K562 (cell line): ENCODE data around the gene ROR2.

ENCODE experiments used
- GABPA ChIP-seq: fragments of 200-800 bp; sonication (Bioruptor generic); conservative IDR thresholded peaks from 2 replicates; pipeline ENCODE4 v1.6.1; 2016; ENCODE audit warnings: low read depth, missing genetic modification characterization, missing compliant biosample characterization
- SMC3 ChIP-seq: conservative IDR thresholded peaks from 2 replicates; pipeline ENCODE4 v1.6.1; 2011; ENCODE audit warnings: low read depth, low read length, improper control_type of control experiment; ENCODE audit not compliant: insufficient read depth
- ZNF253 ChIP-seq: fragments of 250-450 bp; sonication (Bioruptor Pico); conservative IDR thresholded peaks from 2 replicates; pipeline ENCODE4 v1.6.1; 2021; ENCODE audit warnings: mild to moderate bottlenecking
- ZNF282 ChIP-seq: sonication (generic); formaldehyde crosslinking; IDR thresholded peaks from 2 replicates; pipeline ENCODE4 v1.8.1; 2023; ENCODE audit warnings: missing genetic modification reagents

GRCh38 chr9:91677331-91677730, 272.7 kb downstream of the ROR2 start:
- no peak for TF ChIP-seq ZNF253 (CRISPR knock-in tag)
- TF ChIP-seq SMC3: no peak
- no peak for TF ChIP-seq ZNF282 (CRISPR knock-in tag)
- no peak for TF ChIP-seq GABPA (tag)
